GM23248 (cell line): ENCODE data around the gene PDILT.

Source experiments
- EZH2 ChIP-seq: fragments of 200-600 bp; sonication (generic); IDR thresholded peaks from 2 replicates; pipeline ENCODE4 v1.6.1; 2018; ENCODE audit warnings: antibody characterized with exemption, mild to moderate bottlenecking; ENCODE audit not compliant: insufficient read depth, poor library complexity, severe bottlenecking
- EZH2phosphoT487 ChIP-seq: fragments of 200-600 bp; sonication (generic); IDR thresholded peaks from 2 replicates; pipeline ENCODE4 v1.6.1; 2018; ENCODE audit warnings: antibody characterized with exemption, moderate library complexity, mild to moderate bottlenecking, low read depth; ENCODE audit not compliant: insufficient read depth

GRCh38 chr16:20334396-20334795, 70.1 kb downstream of the PDILT start:
- no peak for TF ChIP-seq EZH2phosphoT487
- no peak for TF ChIP-seq EZH2
